ENCODE measurements around the gene ICOS.

Gene ICOS

GRCh38 chr2:204010628-204011560 is 74.3 kb downstream of the ICOS start:
- no peak for DNase-seq (ENCODE audit: low read depth in 2 of 2)
